Stomach (tissue), 9 donors: ENCODE measurements around the gene GNPTAB. TPM values are rescaled to one million over a fixed set of nuclear protein-coding genes. Genes with fewer than 3 reads are reported as not detected.

Source experiments
- DNase-seq, 2 donors: peaks; one replicate each; pipeline versions ENCODE4 v3.0.0 to v3.0.0-alpha.2; 2013 to 2019
- H3K27ac ChIP-seq, 5 donors: fragments of 200-600 bp in 4 of 5; sonication (generic) in 4 of 5; one replicate each; pipeline ENCODE4 v1.5.1; 2013 to 2019; ENCODE audit warnings: mild to moderate bottlenecking in 1 of 5, moderate library complexity in 1 of 5
- H3K27me3 ChIP-seq, 3 donors: fragments of 200-600 bp; sonication (generic); one replicate each; pipeline ENCODE4 v1.5.1; 2017 to 2019; ENCODE audit warnings: mixed run types in 1 of 3
- H3K36me3 ChIP-seq, 4 donors: fragments of 200-600 bp; sonication (generic); 1 replicate in 3 of 4; 2 replicates in 1 of 4; pipeline ENCODE4 v1.5.1; 2016 to 2019
- H3K4me1 ChIP-seq, 4 donors: fragments of 200-600 bp; sonication (generic); one replicate each; pipeline ENCODE4 v1.5.1; 2016 to 2019
- H3K4me3 ChIP-seq, 4 donors: fragments of 200-600 bp; sonication (generic) in 3 of 4; one replicate each; pipeline ENCODE4 v1.5.1; 2016 to 2019; ENCODE audit warnings: mild to moderate bottlenecking in 1 of 4
- H3K9me3 ChIP-seq, 4 donors: fragments of 200-600 bp; sonication (generic); one replicate each; pipeline ENCODE4 v1.5.1; 2016 to 2019
- CTCF ChIP-seq, 7 experiments: fragments of 450-650 bp in 4 of 7; fragments of 200-600 bp in 3 of 7; sonication (generic) in 3 of 7; IDR thresholded peaks; one replicate each; pipeline ENCODE4 v1.5.1; 2016 to 2019; ENCODE audit warnings: antibody characterized with exemption in 7 of 7, control low read depth in 2 of 7, mild to moderate bottlenecking in 1 of 7
- EP300 ChIP-seq: sonication (generic); formaldehyde crosslinking; IDR thresholded peaks from one replicate; pipeline ENCODE4 v1.6.1; 2017; ENCODE audit warnings: antibody characterized with exemption
- POLR2A ChIP-seq, 4 donors: fragments of 450-650 bp; IDR thresholded peaks; one replicate each; pipeline ENCODE4 v1.6.1; 2016; ENCODE audit warnings: antibody characterized with exemption in 4 of 4, control low read depth in 2 of 4, mild to moderate bottlenecking in 1 of 4, moderate library complexity in 1 of 4
- POLR2AphosphoS5 ChIP-seq, 3 donors: sonication (generic); formaldehyde crosslinking; IDR thresholded peaks; one replicate each; pipeline ENCODE4 v1.6.1; 2016; ENCODE audit warnings: antibody characterized with exemption in 3 of 3
- WGBS, 5 donors: extraction: QIAGEN DNeasy Blood & Tissue Kit in 3 of 5; methylation state at CpG; one replicate each; pipeline versions ENCODE4 v1.1.5 to v1.1.7; 2013 to 2018; 5-methylcytosine and 5-hydroxymethylcytosine counted together
- intact Hi-C: fragments of 100-400 bp; cut with DNase I; formaldehyde crosslinking; loops from one replicate; pipeline ENCODE4 v1.15.1; 2023; ENCODE audit warnings: low total_unique reads
- polyA plus RNA-seq, 3 donors: library from polyadenylated mRNA; stranded (reverse); fragments of 200-250 nt; gene quantifications; one replicate each; pipeline ENCODE4 v1.2.3, GENCODE V29; 2013
- total RNA-seq, 5 donors: library from RNA; depleted of rRNA; stranded (reverse); fragments of >200 nt; gene quantifications; one replicate each; pipeline versions ENCODE4 v1.1.0 to v1.2.3, GENCODE V29; 2014 to 2016
- donor health status: healthy with polysubstance abuse.
- donor health status: Bipolar disorder and iron deficiency.
- donor health status: healthy.

GNPTAB gene
- total and polyA plus RNA-seq, 8 donors, result 8.9 to 63.2 (median 16.9) TPM

GRCh38 chr12:101697930-101698799 is 132.6 kb downstream of the GNPTAB start:
- 0 to 1% (median 0%) methylated on average over 32 to 67 of the region's 67 CpGs for WGBS, 5 donors

GRCh38 chr12:101697197-101697929 is 133.4 kb downstream of the GNPTAB start, which contains the start of gene CHPT1:
Gene CHPT1 (plus strand): TSS chr12:101697640. CDS start chr12:101697862, 222 bp downstream.
- peak within 1 kb of the TSS; percentile 92 to 96 (median 95) for H3K27ac ChIP-seq
- intact Hi-C loops, result no loop called here

More at GRCh38 chr12:101697930-101698799, 132.6 kb downstream of the GNPTAB start:
- peaks cover 0 to under 1% (median 0%) of the 10 kb centered on the region in 4 donors for H3K36me3 ChIP-seq
- peak in 2 of 3 donors; percentile 36 to 57 for TF ChIP-seq POLR2AphosphoS5 (IDR thresholded peaks at IDR 0.05)
- no peak for TF ChIP-seq EP300
- H3K9me3 ChIP-seq, result no peaks in the 10 kb centered on the region
- no peaks in the 10 kb centered on the region for H3K27me3 ChIP-seq
- peak; percentile 64 to 70 for DNase-seq
- intact Hi-C loops, result no loop called here
- peak overlapping the region; percentile 84 to 95 (median 90) for H3K4me3 ChIP-seq
- peak overlapping the region; percentile 92 to 96 (median 95) for H3K27ac ChIP-seq
- H3K4me1 ChIP-seq, result peaks cover 31 to 66% (median 51%) of the 10 kb centered on the region in 4 donors

GRCh38 chr12:101696251-101697196 is 134.2 kb downstream of the GNPTAB start:
- H3K36me3 ChIP-seq, result no peaks in the 10 kb centered on the region
- WGBS, 5 donors, result 22 to 28% (median 25%) methylated on average over 18 of the region's 18 CpGs
- no peaks in the 10 kb centered on the region for H3K9me3 ChIP-seq
- no peak for TF ChIP-seq EP300
- TF ChIP-seq POLR2A (IDR thresholded peaks at IDR 0.05), result no peak
- TF ChIP-seq POLR2AphosphoS5 (IDR thresholded peaks at IDR 0.05), result no peak
- TF ChIP-seq CTCF (IDR thresholded peaks at IDR 0.05), result no peak
- peak; percentile 32 to 51 for DNase-seq
- H3K27me3 ChIP-seq, result no peaks in the 10 kb centered on the region
- H3K4me1 ChIP-seq, result peaks cover 28 to 49% (median 40%) of the 10 kb centered on the region in 4 donors
- intact Hi-C loops, result no loop called here
- H3K27ac ChIP-seq, result peak overlapping the region; percentile 92 to 96 (median 95)
- peak overlapping the region; percentile 84 to 95 (median 90) for H3K4me3 ChIP-seq

More at GRCh38 chr12:101697197-101697929, 133.4 kb downstream of the GNPTAB start, which contains the start of gene CHPT1:
- Histone ChIP-seq H3K4me3 (peak within 1 kb of the TSS; percentile 84 to 95 (median 90)), H3K36me3 (no peaks in the 10 kb centered on the region), H3K4me1 (peaks cover 28 to 58% (median 46%) of the 10 kb centered on the region in 4 donors), H3K9me3 (no peaks in the 10 kb centered on the region), H3K27me3 (no peaks in the 10 kb centered on the region)
- TF ChIP-seq POLR2AphosphoS5 (IDR thresholded peaks at IDR 0.05), result peak in 2 of 3 donors; percentile 5 to 28
- no peak for TF ChIP-seq CTCF (IDR thresholded peaks at IDR 0.05)
- WGBS, 5 donors, result 0 to 1% (median 0%) methylated on average over 34 to 80 of the region's 80 CpGs
- DNase-seq, result peak; percentile 82 to 87

DNA sequence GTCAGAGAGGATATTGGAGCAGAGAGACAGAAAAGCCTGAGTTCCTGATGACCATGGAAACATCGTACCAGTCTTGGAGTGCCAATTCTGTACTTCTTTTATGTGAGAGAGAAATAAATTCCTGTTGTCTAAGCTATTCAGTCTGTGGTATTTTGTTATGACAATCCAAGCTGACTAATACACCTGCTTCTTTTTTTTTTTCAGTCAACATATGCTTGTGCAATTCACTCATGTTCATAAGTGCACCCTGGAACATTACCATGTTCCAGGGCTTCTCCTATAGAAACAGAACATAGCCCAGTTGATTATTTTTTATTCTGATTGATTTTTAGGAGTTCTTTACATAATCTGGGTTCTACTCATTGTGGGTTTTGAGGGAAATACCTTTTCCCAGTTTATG is 135.1 kb downstream of the GNPTAB start:
- 83 to 100% (median 88%) methylated on average over 1 of the region's 1 CpG for WGBS, 5 donors
- Histone ChIP-seq H3K4me1 (peaks cover 20 to 41% (median 33%) of the 10 kb centered on the region in 4 donors), H3K36me3 (no peaks in the 10 kb centered on the region), H3K27ac (peak overlapping the region in 2 of 5 donors; percentile 5 to 96), H3K4me3 (no peak overlapping the region), H3K27me3 (no peaks in the 10 kb centered on the region), H3K9me3 (no peaks in the 10 kb centered on the region)
- no peak for DNase-seq
- TF ChIP-seq EP300 (no peak), CTCF (IDR thresholded peaks at IDR 0.05) (no peak), POLR2A (IDR thresholded peaks at IDR 0.05) (no peak), POLR2AphosphoS5 (IDR thresholded peaks at IDR 0.05) (no peak)
- intact Hi-C loops, result no loop called here
